Calu3 (cell line): Measurements from ENCODE around the gene EP400. TPM values are rescaled to one million over a fixed set of nuclear protein-coding genes. Genes with fewer than 3 reads are reported as not detected.

Source experiments
- BruUV-seq: library from RNA; stranded (reverse); fragments of 400-500 nt; replicated peaks from 2 replicates; lab custom pipeline; 2021; lab: Mats Ljungman, UMichigan
- CTCF ChIA-PET: fragments of 300-600 bp; sonication (Branson Sonifier 250); formaldehyde crosslinking; loops from one replicate; lab custom pipeline; 2022; ENCODE audit warnings: antibody characterized with exemption; lab: Charles Lee
- DNase-seq: peaks from one replicate; pipeline ENCODE4 v3.0.0; 2022
- H3K27ac Mint-ChIP-seq: one replicate; pipeline ENCODE4 v1.8.0; 2022; ENCODE audit warnings: mixed read lengths; ENCODE audit not compliant: unreplicated experiment
- H3K27me3 Mint-ChIP-seq: one replicate; pipeline ENCODE4 v1.8.0; 2022; ENCODE audit warnings: mixed read lengths; ENCODE audit not compliant: unreplicated experiment
- H3K36me3 Mint-ChIP-seq: one replicate; pipeline ENCODE4 v1.8.0; 2022; ENCODE audit warnings: mild to moderate bottlenecking, moderate library complexity, mixed read lengths; ENCODE audit not compliant: insufficient read depth, unreplicated experiment
- H3K4me1 Mint-ChIP-seq: one replicate; pipeline ENCODE4 v1.8.0; 2022; ENCODE audit warnings: mild to moderate bottlenecking, low read depth, mixed read lengths; ENCODE audit not compliant: unreplicated experiment
- H3K4me3 Mint-ChIP-seq: one replicate; pipeline ENCODE4 v1.8.0; 2022; ENCODE audit warnings: mild to moderate bottlenecking, low read depth, moderate library complexity, mixed read lengths; ENCODE audit not compliant: unreplicated experiment
- H3K9me3 Mint-ChIP-seq: one replicate; pipeline ENCODE4 v1.8.0; 2022; ENCODE audit warnings: low read depth, mixed read lengths; ENCODE audit not compliant: unreplicated experiment
- intact Hi-C: fragments of 100-400 bp; cut with micrococcal nuclease; formaldehyde crosslinking; loops from one replicate; pipeline ENCODE4 v1.10.0; 2022; ENCODE audit not compliant: unreplicated experiment
- total RNA-seq: library from RNA; stranded (reverse); gene quantifications from 2 replicates; pipeline ENCODE4 v1.2.3, GENCODE V29; 2022
- TF ChIP-seq, protein P1 (sequence below): fragments of 200-600 bp; IDR thresholded peaks from one replicate; pipeline ENCODE4 v1.8.0; 2022; ENCODE audit warnings: antibody characterized with exemption; ENCODE audit not compliant: unreplicated experiment

Gene EP400
- total RNA-seq, 1 experiment from 2014 or later: 88.7 TPM

DNA sequence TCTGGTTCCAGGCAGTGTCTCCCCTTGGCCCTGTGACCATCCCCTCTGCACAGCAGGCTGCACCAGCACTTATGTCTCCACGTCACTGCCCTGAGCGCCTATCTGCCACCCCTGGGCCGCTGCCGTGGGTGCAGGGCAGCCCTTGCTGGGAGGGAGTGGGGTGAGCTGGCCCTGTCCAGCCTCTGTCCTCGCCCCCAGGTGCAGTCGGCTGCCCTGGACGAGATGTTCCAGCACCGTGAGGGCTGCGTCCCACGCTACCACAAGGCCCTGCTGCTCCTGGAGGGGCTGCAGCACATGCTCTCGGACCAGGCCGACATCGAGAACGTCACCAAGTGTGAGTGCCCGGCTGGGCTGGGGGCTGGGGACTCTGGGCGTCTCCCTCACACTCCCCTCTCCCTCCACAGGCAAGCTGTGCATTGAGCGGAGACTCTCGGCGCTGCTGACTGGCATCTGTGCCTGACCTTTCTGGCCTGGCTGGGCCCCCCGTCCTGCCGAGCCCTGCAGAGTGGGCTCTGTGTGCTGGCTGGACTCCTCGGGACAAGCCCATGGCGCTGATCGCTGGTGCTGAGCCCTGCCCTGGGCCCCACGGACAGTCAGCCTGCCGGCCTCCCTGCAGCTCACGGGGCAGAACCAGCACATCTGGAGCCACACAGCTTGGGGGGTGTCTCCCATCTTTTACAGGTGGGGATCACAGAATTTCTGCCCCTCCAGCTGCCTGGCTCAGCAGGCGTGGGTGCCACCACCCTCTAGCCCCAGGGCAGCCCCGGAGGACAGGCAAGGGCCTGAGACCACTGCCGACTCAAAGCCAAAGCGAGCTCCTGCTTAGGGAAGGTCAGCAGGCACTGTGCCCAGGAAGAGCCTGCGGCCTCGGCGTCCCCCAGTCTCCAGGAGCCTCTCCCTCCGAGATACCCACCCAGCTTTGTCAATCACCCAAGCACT, 28.6 kb upstream of the EP400 start:
- H3K4me3 Mint-ChIP-seq: no peak overlapping the region
- no peaks in the 10 kb centered on the region for H3K9me3 Mint-ChIP-seq
- H3K36me3 Mint-ChIP-seq: peaks cover 20% of the 10 kb centered on the region
- CTCF ChIA-PET: interaction anchor here (0.6 kb wide), 1 partner anchor 102 kb away, joined by 5 read pairs; no protein-coding TSS in a partner anchor
- BruUV-seq: no TSS peak
- no peak overlapping the region for H3K27ac Mint-ChIP-seq
- H3K4me1 Mint-ChIP-seq: no peaks in the 10 kb centered on the region
- TF ChIP-seq, protein P1, sequence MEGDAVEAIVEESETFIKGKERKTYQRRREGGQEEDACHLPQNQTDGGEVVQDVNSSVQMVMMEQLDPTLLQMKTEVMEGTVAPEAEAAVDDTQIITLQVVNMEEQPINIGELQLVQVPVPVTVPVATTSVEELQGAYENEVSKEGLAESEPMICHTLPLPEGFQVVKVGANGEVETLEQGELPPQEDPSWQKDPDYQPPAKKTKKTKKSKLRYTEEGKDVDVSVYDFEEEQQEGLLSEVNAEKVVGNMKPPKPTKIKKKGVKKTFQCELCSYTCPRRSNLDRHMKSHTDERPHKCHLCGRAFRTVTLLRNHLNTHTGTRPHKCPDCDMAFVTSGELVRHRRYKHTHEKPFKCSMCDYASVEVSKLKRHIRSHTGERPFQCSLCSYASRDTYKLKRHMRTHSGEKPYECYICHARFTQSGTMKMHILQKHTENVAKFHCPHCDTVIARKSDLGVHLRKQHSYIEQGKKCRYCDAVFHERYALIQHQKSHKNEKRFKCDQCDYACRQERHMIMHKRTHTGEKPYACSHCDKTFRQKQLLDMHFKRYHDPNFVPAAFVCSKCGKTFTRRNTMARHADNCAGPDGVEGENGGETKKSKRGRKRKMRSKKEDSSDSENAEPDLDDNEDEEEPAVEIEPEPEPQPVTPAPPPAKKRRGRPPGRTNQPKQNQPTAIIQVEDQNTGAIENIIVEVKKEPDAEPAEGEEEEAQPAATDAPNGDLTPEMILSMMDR: no peak
- intact Hi-C loops: no loop called here
- no peak for DNase-seq
- no peaks in the 10 kb centered on the region for H3K27me3 Mint-ChIP-seq

DNA sequence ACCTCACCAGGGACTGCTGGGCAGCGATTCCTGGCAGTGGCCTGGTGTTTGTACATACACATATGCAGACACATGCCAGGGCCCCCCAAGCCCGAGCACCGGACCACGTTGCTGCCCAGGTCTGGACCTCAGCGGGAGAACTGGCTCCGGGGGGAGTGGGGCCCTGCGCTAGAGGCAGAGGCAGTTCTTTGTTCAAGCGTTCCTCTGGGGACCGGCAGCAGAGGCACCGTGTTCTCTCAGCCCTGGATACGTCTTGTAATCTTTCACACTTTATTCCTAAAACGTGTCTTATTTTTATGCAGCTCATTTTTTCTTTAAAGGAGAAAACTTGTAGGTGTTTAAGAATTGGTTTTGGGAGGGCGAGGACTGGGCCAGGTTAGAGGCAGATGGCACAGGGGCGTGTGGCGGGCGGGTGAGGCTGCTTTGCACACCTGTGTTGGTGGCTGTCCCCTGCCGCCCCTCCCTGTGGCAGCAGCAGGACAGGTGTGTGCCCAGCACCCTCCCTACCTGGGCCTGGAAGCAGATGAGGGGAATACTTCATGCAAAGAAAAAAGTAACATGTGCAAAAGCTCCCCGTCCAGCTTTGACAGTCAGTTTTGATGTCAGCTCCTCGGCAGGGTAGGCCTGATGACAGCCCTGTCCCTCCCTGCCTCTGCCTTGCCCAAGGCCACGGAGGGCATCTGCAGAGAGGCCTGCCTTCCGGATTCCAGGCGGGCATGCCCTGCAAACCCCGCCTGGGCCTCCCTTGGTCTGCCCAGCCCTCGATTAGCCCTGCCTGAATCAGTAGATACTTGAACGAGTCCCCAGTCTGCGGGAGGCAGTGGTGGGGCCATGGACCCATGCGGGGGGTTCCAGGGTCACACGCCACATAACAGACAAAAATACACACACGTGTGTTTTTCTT, 27.6 kb upstream of the EP400 start:
- no peaks in the 10 kb centered on the region for H3K27me3 Mint-ChIP-seq
- intact Hi-C loops: no loop called here
- no peaks in the 10 kb centered on the region for H3K9me3 Mint-ChIP-seq
- no peak overlapping the region for H3K4me3 Mint-ChIP-seq
- H3K4me1 Mint-ChIP-seq: no peaks in the 10 kb centered on the region
- no peak for DNase-seq
- BruUV-seq: TSS peak; percentile 56
- H3K27ac Mint-ChIP-seq: no peak overlapping the region
- CTCF ChIA-PET: interaction anchor here (0.5 to 0.6 kb wide), 2 partner anchors 21 to 101 kb away, joined by 3 to 5 read pairs; no protein-coding TSS in a partner anchor
- peaks cover 13% of the 10 kb centered on the region for H3K36me3 Mint-ChIP-seq
- TF ChIP-seq, protein P1: no peak

DNA sequence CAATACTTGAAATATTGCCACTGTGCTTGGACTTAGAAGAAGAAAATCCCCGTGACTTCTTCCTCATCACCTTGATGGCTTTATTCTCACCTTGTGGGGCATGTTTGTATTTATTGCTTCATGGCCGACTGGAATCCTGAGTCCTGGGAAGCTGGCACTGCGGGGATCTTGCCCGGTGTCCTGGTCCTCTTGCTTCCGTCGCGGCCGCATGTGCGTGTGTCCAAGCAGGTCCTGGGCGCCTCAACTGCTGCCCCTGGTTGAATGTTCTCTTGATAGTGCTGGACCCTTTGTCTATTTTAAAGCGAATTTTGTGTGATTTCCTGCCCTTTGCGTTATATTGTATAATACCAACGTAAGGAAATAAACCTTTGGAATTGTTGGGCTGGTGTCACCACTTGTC, 27.0 kb upstream of the EP400 start:
- Mint-ChIP-seq H3K36me3 (peaks cover 14% of the 10 kb centered on the region), H3K27me3 (no peaks in the 10 kb centered on the region), H3K9me3 (no peaks in the 10 kb centered on the region), H3K4me3 (no peak overlapping the region), H3K4me1 (no peaks in the 10 kb centered on the region), H3K27ac (no peak overlapping the region)
- intact Hi-C loops: no loop called here
- CTCF ChIA-PET: no interaction called here
- TF ChIP-seq, protein P1: no peak
- DNase-seq: no peak
- no TSS peak for BruUV-seq

DNA sequence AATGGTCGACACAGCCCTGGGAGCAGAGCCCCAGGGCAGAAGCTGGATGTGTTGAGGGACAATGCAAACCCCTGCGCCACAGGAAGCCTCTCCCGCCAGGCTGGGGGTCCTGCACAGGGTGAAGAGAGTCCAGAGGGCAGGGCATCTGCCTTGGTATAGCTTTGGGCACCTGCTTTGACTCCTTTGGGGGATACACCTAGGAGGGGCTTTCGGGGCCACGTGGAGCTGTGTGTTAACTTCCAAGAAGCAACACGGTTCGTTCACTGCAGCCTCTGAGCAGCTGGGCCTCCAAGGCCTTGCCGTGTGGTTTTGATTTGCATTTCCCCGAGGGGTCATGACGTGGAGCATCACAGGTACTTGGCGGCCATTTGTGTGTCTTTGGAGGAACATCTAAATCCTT, 26.5 kb upstream of the EP400 start:
- H3K4me3 Mint-ChIP-seq: no peak overlapping the region
- no peaks in the 10 kb centered on the region for H3K4me1 Mint-ChIP-seq
- CTCF ChIA-PET: no interaction called here
- no TSS peak for BruUV-seq
- H3K27me3 Mint-ChIP-seq: no peaks in the 10 kb centered on the region
- H3K9me3 Mint-ChIP-seq: no peaks in the 10 kb centered on the region
- TF ChIP-seq, protein P1: no peak
- no peak for DNase-seq
- intact Hi-C loops: no loop called here
- H3K36me3 Mint-ChIP-seq: peaks cover 19% of the 10 kb centered on the region
- H3K27ac Mint-ChIP-seq: no peak overlapping the region
